Esophagus squamous epithelium (tissue), 5 donors: ENCODE measurements around the gene TUBG2. TPM values are rescaled to one million over a fixed set of nuclear protein-coding genes. Genes with fewer than 3 reads are reported as not detected.

Experiments used
- DNase-seq: peaks from one replicate; lab custom pipeline; 2025; lab: John Stamatoyannopoulos, UW
- H3K27ac ChIP-seq, 4 donors: fragments of 200-600 bp; sonication (generic); one replicate each; pipeline ENCODE4 v1.5.1; 2016 to 2019; ENCODE audit warnings: mild to moderate bottlenecking in 1 of 4
- H3K27me3 ChIP-seq, 4 donors: fragments of 200-600 bp; sonication (generic); 1 replicate in 3 of 4; 2 replicates in 1 of 4; pipeline versions ENCODE4 v1.5.1 to v1.6.0; 2017 to 2021; ENCODE audit warnings: antibody characterized with exemption in 1 of 4
- H3K36me3 ChIP-seq, 3 donors: fragments of 200-600 bp; sonication (generic); one replicate each; pipeline ENCODE4 v1.5.1; 2016 to 2019
- H3K4me1 ChIP-seq, 3 donors: fragments of 200-600 bp; sonication (generic); one replicate each; pipeline ENCODE4 v1.5.1; 2017 to 2019
- H3K4me3 ChIP-seq, 4 donors: fragments of 200-600 bp; sonication (generic); 1 replicate in 3 of 4; 2 replicates in 1 of 4; pipeline ENCODE4 v1.5.1; 2016 to 2019; ENCODE audit warnings: mild to moderate bottlenecking in 2 of 4, moderate library complexity in 1 of 4
- H3K9me3 ChIP-seq, 3 donors: fragments of 200-600 bp; sonication (generic); one replicate each; pipeline ENCODE4 v1.5.1; 2016 to 2019
- CTCF ChIP-seq, 6 experiments: fragments of 450-650 bp in 4 of 6; fragments of 200-600 bp in 2 of 6; sonication (generic) in 2 of 6; IDR thresholded peaks; one replicate each; pipeline ENCODE4 v1.5.1; 2016 to 2019; ENCODE audit warnings: antibody characterized with exemption in 6 of 6, mild to moderate bottlenecking in 4 of 6, moderate library complexity in 4 of 6
- POLR2A ChIP-seq, 4 donors: fragments of 450-650 bp; IDR thresholded peaks; one replicate each; pipeline ENCODE4 v1.6.1; 2017; ENCODE audit warnings: antibody characterized with exemption in 4 of 4, mild to moderate bottlenecking in 4 of 4, moderate library complexity in 3 of 4
- WGBS, 2 donors: methylation state at CpG; one replicate each; pipeline ENCODE4 v1.1.5; 2018; 5-methylcytosine and 5-hydroxymethylcytosine counted together
- intact Hi-C: fragments of 100-400 bp; cut with DNase I; formaldehyde crosslinking; loops from one replicate; pipeline ENCODE4 v1.15.0; 2022
- total RNA-seq, 4 donors: library from RNA; depleted of rRNA; stranded (reverse); fragments of >200 nt; gene quantifications; one replicate each; pipeline ENCODE4 v1.1.0, GENCODE V29; 2016
- donor health status: DM: yes; HTN: yes; CAD: no.

Gene TUBG2
- total RNA-seq, 4 donors from 2014 or later: 7.1 to 14.5 (median 8.8) TPM

DNA sequence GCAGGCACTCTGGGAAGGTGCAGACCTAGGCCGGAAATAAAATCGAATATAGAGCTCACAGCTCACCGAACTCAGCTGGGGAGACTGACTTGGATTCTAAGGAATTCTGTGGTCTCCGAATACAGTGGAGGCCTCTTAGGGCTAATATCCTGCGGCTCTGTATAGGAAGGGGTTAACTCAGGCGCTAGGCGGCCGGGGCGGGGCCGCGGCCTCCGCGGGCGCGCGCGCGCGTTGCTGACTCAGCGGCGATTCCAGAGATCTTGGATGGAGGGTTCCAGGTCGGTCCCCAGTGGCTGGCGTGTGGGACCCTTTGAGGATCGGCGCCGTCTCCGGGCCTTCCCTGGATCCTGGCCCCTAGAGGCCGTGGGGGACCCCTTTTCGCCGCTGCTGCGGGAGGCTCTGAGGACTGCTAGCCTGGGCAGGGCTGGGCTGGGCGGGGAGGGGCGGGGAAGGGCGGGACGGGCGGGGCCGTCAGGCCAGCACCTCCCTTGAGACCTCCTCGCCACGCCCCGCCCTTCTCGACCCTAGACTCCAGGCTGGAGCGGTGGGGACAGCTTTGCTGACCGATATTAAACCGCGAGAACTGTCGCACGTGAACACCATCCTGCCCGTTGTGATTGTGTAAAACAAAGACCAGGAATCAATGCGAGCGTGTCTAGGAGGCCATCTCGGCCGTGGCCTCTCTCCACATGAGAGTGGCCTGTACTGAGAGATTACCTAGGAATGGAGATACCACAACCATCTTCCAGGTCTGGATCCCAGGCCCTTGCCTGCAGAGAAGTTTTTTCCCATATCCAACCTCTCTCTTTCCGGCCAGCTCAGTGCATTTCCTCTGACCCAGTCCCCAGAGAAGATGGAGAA, 19.1 kb downstream of the TUBG2 start:
- Histone ChIP-seq H3K36me3 (peaks cover 0 to 9% (median 3%) of the 10 kb centered on the region in 3 donors), H3K4me1 (peaks cover 61 to 91% (median 66%) of the 10 kb centered on the region in 3 donors), H3K27ac (peak overlapping the region; percentile 98 to 99 (median 98)), H3K9me3 (no peaks in the 10 kb centered on the region), H3K27me3 (peaks cover 0 to 30% (median 0%) of the 10 kb centered on the region in 4 donors), H3K4me3 (peak overlapping the region; percentile 83 to 97 (median 94))
- intact Hi-C loops: no loop called here
- WGBS, 2 donors: 0% methylated on average over 10 to 14 of the region's 53 CpGs
- DNase-seq: peak; percentile 63
- TF ChIP-seq POLR2A (IDR thresholded peaks at IDR 0.05): peak in 1 of 4 donors; percentile 47
- TF ChIP-seq CTCF (IDR thresholded peaks at IDR 0.05): peak in 1 of 6 experiments; percentile 2

DNA sequence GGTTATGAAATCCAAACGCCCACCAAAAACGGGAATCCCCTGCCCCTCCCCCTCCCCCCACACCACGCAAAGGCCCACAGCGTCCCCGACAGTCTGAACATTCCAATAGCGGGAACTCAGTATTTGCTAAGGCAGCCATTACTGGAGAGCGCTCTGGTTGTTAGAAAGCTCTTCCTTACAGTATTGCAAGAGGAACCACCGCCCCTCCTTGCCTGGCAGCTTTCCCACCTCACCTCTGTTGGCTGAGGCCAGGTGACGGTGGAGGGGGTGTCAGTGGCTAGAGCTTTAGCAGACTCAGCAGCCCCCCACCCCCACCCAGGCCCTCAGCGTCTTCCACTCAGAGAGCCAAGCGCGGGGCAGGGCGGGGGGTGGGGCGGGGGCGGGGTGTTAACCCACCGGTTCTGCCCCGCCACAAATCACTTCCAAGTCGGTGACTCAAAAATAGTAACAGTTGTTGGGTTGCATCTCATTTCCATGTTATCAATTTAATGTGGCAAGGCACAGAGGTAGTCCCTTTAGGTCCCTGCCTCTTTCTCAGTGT, 19.9 kb downstream of the TUBG2 start:
- no peak for TF ChIP-seq POLR2A (IDR thresholded peaks at IDR 0.05)
- Histone ChIP-seq H3K27me3 (peaks cover 0 to 30% (median 0%) of the 10 kb centered on the region in 4 donors), H3K36me3 (peaks cover 0 to under 1% (median 0%) of the 10 kb centered on the region in 3 donors), H3K4me3 (peak overlapping the region; percentile 83 to 97 (median 94)), H3K27ac (peak overlapping the region; percentile 98 to 99 (median 98)), H3K9me3 (no peaks in the 10 kb centered on the region), H3K4me1 (peaks cover 59 to 91% (median 66%) of the 10 kb centered on the region in 3 donors)
- no peak for DNase-seq
- intact Hi-C loops: no loop called here
- 0% methylated on average over 5 to 11 of the region's 18 CpGs for WGBS, 2 donors

DNA sequence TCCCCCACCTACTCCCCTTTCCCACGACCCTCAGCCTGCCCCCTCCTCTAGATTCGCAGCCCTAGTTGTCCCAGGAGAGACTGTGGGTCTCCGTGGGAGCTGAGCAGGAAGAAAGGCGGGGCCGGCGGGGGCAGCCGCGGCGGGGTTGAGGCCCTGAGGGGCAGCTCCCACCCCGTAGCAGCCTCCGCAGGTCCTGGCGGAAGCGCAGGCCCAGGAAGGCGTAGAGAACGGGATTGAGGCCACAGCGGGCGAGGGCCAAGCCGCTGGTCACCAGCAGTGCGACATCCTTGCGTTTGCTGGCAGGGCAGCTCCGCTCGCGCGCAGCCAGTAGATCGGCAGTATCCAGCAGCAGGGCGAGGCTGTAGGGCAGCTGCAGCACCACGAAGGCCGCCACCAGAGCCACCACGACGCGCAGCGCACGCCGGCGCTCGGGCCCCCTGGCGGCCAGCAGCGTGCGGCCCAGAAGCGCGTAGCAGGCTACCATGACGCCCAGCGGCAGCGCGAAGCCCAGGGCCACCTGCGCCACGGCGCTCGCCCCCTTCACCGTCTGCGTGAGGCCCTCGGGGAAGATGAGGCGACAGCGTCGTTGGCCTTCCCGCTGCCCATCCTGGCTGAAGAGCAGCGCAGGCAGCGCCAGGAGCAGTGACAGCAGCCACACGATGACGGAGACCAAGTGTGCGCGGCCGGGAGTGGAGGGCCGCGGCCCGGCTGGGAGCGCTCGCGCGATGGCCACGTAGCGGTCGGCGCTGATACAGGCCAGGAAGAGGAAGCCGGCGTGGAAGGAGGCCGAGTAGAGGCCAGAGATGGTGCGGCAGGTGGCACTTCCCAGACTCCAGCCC, 20.6 kb downstream of the TUBG2 start:
- Histone ChIP-seq H3K4me3 (peak overlapping the region; percentile 83 to 97 (median 94)), H3K4me1 (peaks cover 52 to 88% (median 62%) of the 10 kb centered on the region in 3 donors), H3K9me3 (no peaks in the 10 kb centered on the region), H3K36me3 (no peaks in the 10 kb centered on the region), H3K27me3 (peaks cover 0 to 29% (median 0%) of the 10 kb centered on the region in 4 donors), H3K27ac (peak overlapping the region; percentile 98 to 99 (median 98))
- intact Hi-C loops: loop anchor here (5.0 kb wide), 1 partner anchor 102 kb away; the partner anchor contains the start of gene PSMC3IP
- 0 to 16% methylated on average over 9 to 12 of the region's 78 CpGs for WGBS, 2 donors
- TF ChIP-seq POLR2A (IDR thresholded peaks at IDR 0.05) (peak in 2 of 4 donors; percentile 10 to 24), CTCF (IDR thresholded peaks at IDR 0.05) (peak; percentile 92 to 98 (median 95))
- no peak for DNase-seq

DNA sequence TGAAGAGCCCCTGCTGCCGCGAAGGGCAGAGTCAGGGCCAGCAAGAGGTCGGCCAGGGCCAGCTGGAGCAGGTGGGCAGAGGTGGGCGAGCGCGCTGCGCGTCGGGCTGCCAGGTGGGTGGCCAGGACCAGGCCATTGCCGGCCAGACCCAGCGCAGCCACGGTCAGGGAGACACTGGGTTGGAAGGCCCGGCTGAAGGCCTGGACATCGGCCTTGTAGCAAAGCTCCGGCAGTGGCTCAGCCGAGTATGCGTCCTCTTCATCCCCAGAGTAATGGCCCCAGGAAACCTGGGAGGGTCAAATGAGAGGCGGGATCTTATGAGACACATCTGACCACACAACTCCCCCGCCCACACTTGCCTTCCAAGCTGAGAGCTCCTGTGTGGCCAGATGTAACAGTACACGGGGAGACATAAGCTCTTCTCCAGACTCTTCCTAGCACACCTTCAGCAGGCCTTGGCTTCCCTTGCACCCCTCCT, 21.3 kb downstream of the TUBG2 start:
- intact Hi-C loops: loop anchor here (5.0 kb wide), 1 partner anchor 103 kb away; the partner anchor contains the start of gene PSMC3IP
- H3K4me3 ChIP-seq: peak overlapping the region; percentile 83 to 97 (median 94)
- no peak for DNase-seq
- 59 to 78% methylated on average over 3 to 4 of the region's 20 CpGs for WGBS, 2 donors
- H3K4me1 ChIP-seq: peaks cover 50 to 82% (median 55%) of the 10 kb centered on the region in 3 donors
- no peak for TF ChIP-seq POLR2A (IDR thresholded peaks at IDR 0.05)
- no peak for TF ChIP-seq CTCF (IDR thresholded peaks at IDR 0.05)
- H3K27me3 ChIP-seq: peaks cover 0 to 29% (median 0%) of the 10 kb centered on the region in 4 donors
- H3K9me3 ChIP-seq: no peaks in the 10 kb centered on the region
- peak overlapping the region; percentile 98 to 99 (median 98) for H3K27ac ChIP-seq
- no peaks in the 10 kb centered on the region for H3K36me3 ChIP-seq
